A673 (cell line): Measurements from ENCODE around the gene MYLK. TPM values are rescaled to one million over a fixed set of nuclear protein-coding genes. Genes with fewer than 3 reads are reported as not detected.

Experiments used
- BruUV-seq: library from RNA; stranded (reverse); fragments of 400-500 nt; replicated peaks from 2 replicates; lab custom pipeline; 2021; lab: Mats Ljungman, UMichigan
- CTCF ChIA-PET: fragments of 300-600 bp; sonication (Branson Sonifier 250); formaldehyde crosslinking; loops from one replicate; lab custom pipeline; 2022; ENCODE audit warnings: antibody characterized with exemption; lab: Charles Lee
- POLR2A ChIA-PET: fragments of 300-600 bp; sonication (Branson Sonifier 250); formaldehyde crosslinking; loops from one replicate; lab custom pipeline; 2022; ENCODE audit warnings: antibody characterized with exemption; ENCODE audit not compliant: low non-redundant PET; lab: Charles Lee
- DNase-seq: peaks from one replicate; pipeline ENCODE4 v3.0.0-alpha.2; 2015; ENCODE audit warnings: low spot score
- H3K27ac ChIP-seq: fragments of 200-600 bp; sonication (generic); 2 replicates; pipeline ENCODE4 v1.5.1; 2016; ENCODE audit warnings: mixed run types, low read depth, mild to moderate bottlenecking, mixed read lengths, antibody characterized with exemption, low read length; ENCODE audit not compliant: poor library complexity, severe bottlenecking
- H3K27me3 ChIP-seq: fragments of 200-600 bp; sonication (generic); replicated peaks from 2 replicates; pipeline ENCODE4 v1.6.1; 2017; ENCODE audit warnings: mixed run types, low read depth, mild to moderate bottlenecking, mixed read lengths, antibody characterized with exemption, low read length; ENCODE audit not compliant: insufficient read depth, poor library complexity
- H3K36me3 ChIP-seq: fragments of 200-600 bp; sonication (generic); 2 replicates; pipeline ENCODE4 v1.6.1; 2016; ENCODE audit warnings: mixed run types, mild to moderate bottlenecking, mixed read lengths, antibody characterized with exemption, low read length; ENCODE audit not compliant: insufficient read depth, poor library complexity, severe bottlenecking
- H3K4me1 ChIP-seq: fragments of 200-600 bp; sonication (generic); 2 replicates; pipeline ENCODE4 v1.6.1; 2017; ENCODE audit warnings: mixed run types, mild to moderate bottlenecking, mixed read lengths, antibody characterized with exemption, low read length; ENCODE audit not compliant: insufficient read depth, poor library complexity, severe bottlenecking
- H3K4me3 ChIP-seq: fragments of 200-600 bp; sonication (generic); 2 replicates; pipeline ENCODE4 v1.5.1; 2016; ENCODE audit warnings: low read depth, mixed run types, mild to moderate bottlenecking, mixed read lengths, low read length; ENCODE audit not compliant: poor library complexity, severe bottlenecking
- H3K9me3 ChIP-seq: fragments of 200-600 bp; sonication (generic); 2 replicates; pipeline ENCODE4 v1.6.1; 2016; ENCODE audit warnings: mixed run types, low read depth, mild to moderate bottlenecking, mixed read lengths, antibody characterized with exemption, low read length; ENCODE audit not compliant: poor library complexity, severe bottlenecking
- CTCF ChIP-seq: fragments of 300-800, 200-600 bp; sonication (generic); conservative IDR thresholded peaks from 2 replicates; pipeline ENCODE4 v1.5.1; 2017; ENCODE audit warnings: low read depth, mild to moderate bottlenecking, antibody characterized with exemption, low read length, moderate library complexity, mixed read lengths
- EZH2 ChIP-seq: fragments of 200-600 bp; sonication (generic); IDR thresholded peaks from 2 replicates; pipeline ENCODE4 v1.6.1; 2017; ENCODE audit warnings: borderline replicate concordance, low read depth, mild to moderate bottlenecking, mixed read lengths, antibody characterized with exemption, low read length; ENCODE audit not compliant: poor library complexity, severe bottlenecking
- intact Hi-C: fragments of 100-400 bp; cut with micrococcal nuclease; formaldehyde crosslinking; loops from one replicate; pipeline ENCODE4 v1.10.0; 2022; ENCODE audit not compliant: unreplicated experiment
- total RNA-seq: library from RNA; stranded (reverse); gene quantifications from 2 replicates; pipeline ENCODE4 v1.2.3, GENCODE V29; 2021

Gene MYLK
- total RNA-seq, 1 experiment from 2014 or later, result 3.9 TPM

GRCh38 chr3:123627673-123628670 is 256.2 kb downstream of the MYLK start:
- no peak for DNase-seq
- H3K36me3 ChIP-seq, result no peaks in the 10 kb centered on the region
- BruUV-seq, result no TSS peak
- H3K27me3 ChIP-seq, result no peaks in the 10 kb centered on the region
- peaks cover 9% of the 10 kb centered on the region for H3K4me1 ChIP-seq
- H3K9me3 ChIP-seq, result no peaks in the 10 kb centered on the region
- intact Hi-C loops, result no loop called here
- H3K27ac ChIP-seq, result no peak overlapping the region
- ChIA-PET POLR2A (no interaction called here), CTCF (no interaction called here)
- H3K4me3 ChIP-seq, result no peak overlapping the region
- TF ChIP-seq EZH2 (no peak), CTCF (no peak)

- ChIA-PET CTCF (no interaction called here), POLR2A (no interaction called here)
- no peaks in the 10 kb centered on the region for H3K36me3 ChIP-seq
- H3K27me3 ChIP-seq, result no peaks in the 10 kb centered on the region
- no peak for TF ChIP-seq EZH2
- TF ChIP-seq CTCF, result no peak
- BruUV-seq, result no TSS peak
- intact Hi-C loops, result no loop called here
- H3K9me3 ChIP-seq, result no peaks in the 10 kb centered on the region
- H3K27ac ChIP-seq, result no peak overlapping the region
- no peaks in the 10 kb centered on the region for H3K4me1 ChIP-seq
- no peak for DNase-seq
- H3K4me3 ChIP-seq, result no peak overlapping the region
Measured at GRCh38 chr3:123626881-123627280, 257.3 kb downstream of the MYLK start.

- no TSS peak for BruUV-seq
- intact Hi-C loops, result no loop called here
- TF ChIP-seq CTCF (no peak), EZH2 (no peak)
Measured at GRCh38 chr3:123624302-123624701, 259.8 kb downstream of the MYLK start.

More at GRCh38 chr3:123624302-123624701, 259.8 kb downstream of the MYLK start:
- Histone ChIP-seq H3K4me1 (peaks cover 2% of the 10 kb centered on the region), H3K27me3 (no peaks in the 10 kb centered on the region), H3K27ac (no peak overlapping the region), H3K4me3 (no peak overlapping the region), H3K9me3 (no peaks in the 10 kb centered on the region), H3K36me3 (no peaks in the 10 kb centered on the region)
- POLR2A ChIA-PET, result no interaction called here
- DNase-seq, result no peak
- CTCF ChIA-PET, result interaction anchor here (0.6 kb wide), 1 partner anchor 1102 kb away, joined by 7 read pairs; no protein-coding TSS in a partner anchor
